Endothelial cell of umbilical vein (primary cell): ENCODE results near the gene RAB35. TPM values are rescaled to one million over a fixed set of nuclear protein-coding genes. Genes with fewer than 3 reads are reported as not detected.

Experiments
- BruUV-seq: library from RNA; stranded (reverse); fragments of 400-500 nt; replicated peaks from 2 replicates; lab custom pipeline; 2021; lab: Mats Ljungman, UMichigan
- CTCF ChIA-PET: fragments of 300-600, 350-600 bp; sonication (Branson Sonifier 250); formaldehyde crosslinking; loops from one replicate; lab custom pipeline; 2021; ENCODE audit warnings: antibody characterized with exemption, inconsistent platforms; lab: Charles Lee
- POLR2A ChIA-PET: fragments of 300-600, 350-600 bp; sonication (Branson Sonifier 250); formaldehyde crosslinking; loops from one replicate; lab custom pipeline; 2021; ENCODE audit warnings: antibody characterized with exemption, inconsistent platforms; lab: Charles Lee
- DNase-seq: peaks from one replicate; pipeline ENCODE4 v3.0.0-alpha.2; 2011; ENCODE audit warnings: low read depth, low spot score
- FAIRE-seq: peaks from 2 replicates; lab custom pipeline; 2011; peaks lifted over from hg19 to GRCh38; lab: Jason Lieb, UNC
- H2AFZ ChIP-seq: 2 replicates; pipeline ENCODE4 v1.6.0; 2012; ENCODE audit warnings: low read depth, low read length, control low read depth, inconsistent platforms
- H3K27ac ChIP-seq: 2 replicates; pipeline ENCODE4 v1.5.1; 2011; ENCODE audit warnings: low read depth, mild to moderate bottlenecking, control low read depth, low read length, moderate library complexity; ENCODE audit not compliant: insufficient read depth
- H3K27me3 ChIP-seq, 2 experiments: 2 replicates each; pipeline versions ENCODE4 v1.6.0 to v1.6.1; 2011; ENCODE audit warnings: low read length in 2 of 2, mixed read lengths in 1 of 2; ENCODE audit not compliant: control insufficient read depth in 2 of 2, insufficient read depth in 2 of 2
- H3K36me3 ChIP-seq, 2 experiments: 2 replicates in 1 of 2; 3 replicates in 1 of 2; pipeline ENCODE4 v1.5.1; 2011; ENCODE audit warnings: low read length in 2 of 2, mild to moderate bottlenecking in 1 of 2, moderate library complexity in 1 of 2; ENCODE audit not compliant: control insufficient read depth in 2 of 2, insufficient read depth in 2 of 2; ENCODE audit errors: extremely low read depth in 1 of 2
- H3K4me1 ChIP-seq: 3 replicates; pipeline ENCODE4 v1.5.1; 2011; ENCODE audit warnings: mild to moderate bottlenecking, low read length; ENCODE audit not compliant: control insufficient read depth, insufficient read depth; ENCODE audit errors: extremely low read depth
- H3K4me2 ChIP-seq: 2 replicates; pipeline ENCODE4 v1.6.1; 2011; ENCODE audit warnings: low read length, control low read depth, mixed read lengths; ENCODE audit not compliant: insufficient read depth
- H3K4me3 ChIP-seq, 3 experiments: fragments of 200-600 bp in 1 of 3; sonication (generic), shearing (Covaris generic) in 1 of 3; replicated peaks in 1 of 3; 2 replicates each; pipeline ENCODE4 v1.5.1; 2011 to 2016; ENCODE audit warnings: control low read depth in 3 of 3, low read length in 3 of 3, mild to moderate bottlenecking in 2 of 3, inconsistent platforms in 1 of 3, low read depth in 1 of 3, moderate library complexity in 1 of 3; ENCODE audit not compliant: insufficient read depth in 1 of 3
- H3K79me2 ChIP-seq: 2 replicates; pipeline ENCODE4 v1.6.0; 2012; ENCODE audit warnings: low read length, inconsistent platforms; ENCODE audit not compliant: control insufficient read depth, insufficient read depth
- H3K9ac ChIP-seq: replicated peaks from 2 replicates; pipeline ENCODE3; 2011; ENCODE audit warnings: low read length, control low read depth; ENCODE audit not compliant: insufficient read depth; ENCODE audit errors: extremely low read depth
- H3K9me1 ChIP-seq: replicated peaks from 3 replicates; pipeline ENCODE4 v1.6.0; 2011; ENCODE audit warnings: mild to moderate bottlenecking, low read length; ENCODE audit not compliant: control insufficient read depth, insufficient read depth; ENCODE audit errors: extremely low read depth
- H3K9me3 ChIP-seq: replicated peaks from 2 replicates; pipeline ENCODE4 v1.5.1; 2012; ENCODE audit warnings: low read length, inconsistent platforms; ENCODE audit not compliant: control insufficient read depth, insufficient read depth
- H4K20me1 ChIP-seq: replicated peaks from 2 replicates; pipeline ENCODE3; 2011; ENCODE audit warnings: mild to moderate bottlenecking, low read length; ENCODE audit not compliant: control insufficient read depth, insufficient read depth; ENCODE audit errors: extremely low read depth
- EZH2 ChIP-seq: IDR thresholded peaks from 2 replicates; pipeline ENCODE4 v1.6.1; 2012; ENCODE audit warnings: borderline replicate concordance, low read depth, mild to moderate bottlenecking, moderate library complexity, low read length, inconsistent platforms; ENCODE audit not compliant: severe bottlenecking
- FOS ChIP-seq: IDR thresholded peaks from 2 replicates; pipeline ENCODE4 v1.6.1; 2011; ENCODE audit warnings: mild to moderate bottlenecking, low read length, moderate library complexity, borderline replicate concordance; ENCODE audit not compliant: insufficient read depth
- GATA2 ChIP-seq: IDR thresholded peaks from 2 replicates; pipeline ENCODE4 v1.7.0; 2011; ENCODE audit warnings: low read depth, mild to moderate bottlenecking, moderate library complexity, mixed read lengths, low read length; ENCODE audit not compliant: insufficient read length, insufficient read depth
- JUN ChIP-seq: IDR thresholded peaks from 2 replicates; pipeline ENCODE4 v1.6.1; 2011; ENCODE audit warnings: borderline replicate concordance, low read depth; ENCODE audit not compliant: insufficient read length, insufficient read depth
- MYC ChIP-seq: IDR thresholded peaks from one replicate; pipeline ENCODE4 v1.6.1; 2011; ENCODE audit warnings: mild to moderate bottlenecking, low read depth, low read length
- POLR2A ChIP-seq: IDR thresholded peaks from 2 replicates; pipeline ENCODE4 v1.6.1; 2012; ENCODE audit warnings: low read depth, mild to moderate bottlenecking, control low read depth, low read length
- POLR2AphosphoS5 ChIP-seq: IDR thresholded peaks from 2 replicates; pipeline ENCODE4 v1.6.1; 2012; ENCODE audit warnings: low read depth, mild to moderate bottlenecking, control low read depth, low read length, moderate library complexity; ENCODE audit not compliant: insufficient read depth
- dilution Hi-C: fragments of 300-500 bp; cut with MboI; formaldehyde crosslinking; loops from one replicate; pipeline ENCODE4 v1.15.0; 2019; ENCODE audit warnings: low sequenced_read_pairs; ENCODE audit not compliant: extremely low pct_ligation_motif_present
- intact Hi-C: fragments of 100-400 bp; cut with micrococcal nuclease; formaldehyde crosslinking; loops from one replicate; pipeline ENCODE4 v1.10.0; 2022
- polyA plus RNA-seq, 4 experiments: library from polyadenylated mRNA; depleted of rRNA in 3 of 4; stranded (reverse) in 3 of 4; unstranded in 1 of 4; fragments of >200 nt; gene quantifications; 2 replicates each; pipeline versions ENCODE4 v1.2.1 to v1.2.3, GENCODE V29; 2011 to 2012; ENCODE audit warnings: missing spikeins in 1 of 4
- total RNA-seq: library from RNA; stranded (reverse); gene quantifications from 2 replicates; pipeline ENCODE4 v1.2.3, GENCODE V29; 2021
- TF ChIP-seq, protein P1 (sequence below): IDR thresholded peaks from 2 replicates; pipeline ENCODE4 v1.6.1; 2011; ENCODE audit not compliant: insufficient read depth, insufficient read length
- TF ChIP-seq, protein P2 (sequence below), 2 donors: IDR thresholded peaks; 1 replicate in 1 of 2; 2 replicates in 1 of 2; pipeline ENCODE4 v1.5.1; 2011; ENCODE audit warnings: low read length in 2 of 2, mild to moderate bottlenecking in 2 of 2, moderate library complexity in 2 of 2, control low read depth in 1 of 2, inconsistent platforms in 1 of 2, low read depth in 1 of 2; ENCODE audit not compliant: insufficient read depth in 1 of 2; ENCODE audit errors: extremely low read depth in 1 of 2

Gene RAB35
- total and polyA plus RNA-seq, 2 donors (not counting 3 experiments of a cell fraction or from before 2014, with no cell fraction given): 70.5 to 80.3 TPM

DNA sequence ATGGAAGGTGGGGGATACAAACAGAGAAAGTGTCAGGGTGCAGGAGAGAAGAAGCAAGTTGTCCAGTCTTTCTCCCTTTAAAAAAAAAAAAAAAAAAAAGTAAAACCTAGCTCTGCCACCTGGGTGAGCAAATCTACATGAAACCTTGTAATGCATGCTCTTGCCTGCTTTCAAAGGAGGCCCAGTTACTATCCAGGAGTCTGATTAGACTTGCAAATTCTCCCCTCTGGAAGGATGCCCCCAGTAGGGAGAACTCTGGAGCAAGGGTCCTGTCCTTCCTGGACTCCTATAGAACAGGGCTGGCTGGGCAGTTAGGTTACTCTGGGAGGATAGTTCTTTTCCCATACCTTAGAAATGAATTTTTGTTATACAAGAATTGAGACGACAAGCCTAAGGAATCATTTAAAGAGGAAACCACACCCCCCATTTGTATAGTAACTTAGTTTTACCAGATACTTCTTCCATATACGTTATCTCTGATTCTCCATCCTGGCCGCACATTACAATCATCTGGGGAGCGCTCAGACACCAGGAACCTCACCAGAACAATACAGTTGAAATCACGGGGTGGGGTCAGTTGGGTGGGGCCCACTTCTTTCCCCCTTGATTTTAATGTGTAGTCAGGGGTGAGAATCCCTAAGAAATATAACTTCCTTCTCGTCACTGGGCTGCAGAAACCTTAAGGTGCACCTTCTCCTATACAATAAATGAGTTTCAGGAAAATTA is 30.5 kb downstream of the RAB35 start:
- H3K4me3 ChIP-seq: no peak overlapping the region
- H3K9ac ChIP-seq: peak overlapping the region; percentile 46
- no peaks in the 10 kb centered on the region for H3K9me1 ChIP-seq
- CTCF ChIA-PET: interaction anchor here (1.0 to 1.4 kb wide), 8 partner anchors 11 to 424 kb away, joined by 3 to 10 read pairs (median 4); partner anchors contain the start of genes RAB35 and RPLP0
- H3K9me3 ChIP-seq: no peaks in the 10 kb centered on the region
- no peaks in the 10 kb centered on the region for H3K36me3 ChIP-seq
- H4K20me1 ChIP-seq: no peaks in the 10 kb centered on the region
- no peaks in the 10 kb centered on the region for H3K27me3 ChIP-seq
- peak overlapping the region; percentile 74 for H3K4me2 ChIP-seq
- no peak for TF ChIP-seq POLR2AphosphoS5
- no peak for TF ChIP-seq JUN
- H3K79me2 ChIP-seq: no peaks in the 10 kb centered on the region
- H2AFZ ChIP-seq: peak overlapping the region; percentile 75
- no peak for FAIRE-seq
- dilution Hi-C loops (no loop called here), intact Hi-C loops (loop anchor here (2.0 kb wide), 2 partner anchors 147 to 209 kb away; partner anchors contain the start of gene CIT)
- H3K27ac ChIP-seq: no peak overlapping the region
- DNase-seq: no peak
- peaks cover 6% of the 10 kb centered on the region for H3K4me1 ChIP-seq
- BruUV-seq: no TSS peak
- POLR2A ChIA-PET: interaction anchor here (0.7 kb wide), 1 partner anchor 115 kb away, joined by 3 read pairs; the partner anchor contains the start of gene RPLP0

DNA sequence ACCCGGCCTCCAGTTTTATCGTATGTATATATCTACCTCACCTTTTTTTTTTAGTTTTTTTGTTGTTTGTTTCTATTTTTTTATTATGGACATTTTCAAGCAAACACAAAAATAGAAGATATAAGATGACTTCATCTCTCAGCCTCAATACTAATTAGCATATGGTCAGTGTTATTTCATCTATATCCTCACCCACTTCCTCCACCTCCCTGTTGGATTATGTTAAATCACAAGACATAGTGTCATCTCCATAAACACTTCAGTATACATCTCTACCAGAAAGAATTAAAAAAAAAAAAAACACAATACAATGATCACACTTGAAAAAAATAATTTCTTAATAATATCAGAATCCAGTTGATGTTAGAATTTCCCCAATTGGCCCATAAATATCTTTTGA is 34.9 kb downstream of the RAB35 start:
- FAIRE-seq: no peak
- intact Hi-C loops: no loop called here
- peaks cover under 1% of the 10 kb centered on the region for H3K4me1 ChIP-seq
- H3K9me1 ChIP-seq: no peaks in the 10 kb centered on the region
- TF ChIP-seq EZH2: no peak
- TF ChIP-seq, protein P1, sequence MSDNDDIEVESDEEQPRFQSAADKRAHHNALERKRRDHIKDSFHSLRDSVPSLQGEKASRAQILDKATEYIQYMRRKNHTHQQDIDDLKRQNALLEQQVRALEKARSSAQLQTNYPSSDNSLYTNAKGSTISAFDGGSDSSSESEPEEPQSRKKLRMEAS: no peak
- no peak for TF ChIP-seq POLR2A
- TF ChIP-seq, protein P2, sequence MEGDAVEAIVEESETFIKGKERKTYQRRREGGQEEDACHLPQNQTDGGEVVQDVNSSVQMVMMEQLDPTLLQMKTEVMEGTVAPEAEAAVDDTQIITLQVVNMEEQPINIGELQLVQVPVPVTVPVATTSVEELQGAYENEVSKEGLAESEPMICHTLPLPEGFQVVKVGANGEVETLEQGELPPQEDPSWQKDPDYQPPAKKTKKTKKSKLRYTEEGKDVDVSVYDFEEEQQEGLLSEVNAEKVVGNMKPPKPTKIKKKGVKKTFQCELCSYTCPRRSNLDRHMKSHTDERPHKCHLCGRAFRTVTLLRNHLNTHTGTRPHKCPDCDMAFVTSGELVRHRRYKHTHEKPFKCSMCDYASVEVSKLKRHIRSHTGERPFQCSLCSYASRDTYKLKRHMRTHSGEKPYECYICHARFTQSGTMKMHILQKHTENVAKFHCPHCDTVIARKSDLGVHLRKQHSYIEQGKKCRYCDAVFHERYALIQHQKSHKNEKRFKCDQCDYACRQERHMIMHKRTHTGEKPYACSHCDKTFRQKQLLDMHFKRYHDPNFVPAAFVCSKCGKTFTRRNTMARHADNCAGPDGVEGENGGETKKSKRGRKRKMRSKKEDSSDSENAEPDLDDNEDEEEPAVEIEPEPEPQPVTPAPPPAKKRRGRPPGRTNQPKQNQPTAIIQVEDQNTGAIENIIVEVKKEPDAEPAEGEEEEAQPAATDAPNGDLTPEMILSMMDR (IDR thresholded peaks at IDR 0.05; ENCODE audit: extremely low read depth in 1 of 2, insufficient read depth in 1 of 2, low read depth in 1 of 2, low read length in 2 of 2): no peak
- no peak for TF ChIP-seq POLR2AphosphoS5
- TF ChIP-seq JUN: no peak
- TF ChIP-seq GATA2: no peak
- TF ChIP-seq FOS: no peak
- no peak for TF ChIP-seq MYC
- H3K36me3 ChIP-seq: no peaks in the 10 kb centered on the region
- DNase-seq: no peak
- dilution Hi-C loops: no loop called here
- no peaks in the 10 kb centered on the region for H3K9me3 ChIP-seq
- BruUV-seq: no TSS peak
- no peaks in the 10 kb centered on the region for H3K79me2 ChIP-seq
- H2AFZ ChIP-seq: no peak overlapping the region
- no peaks in the 10 kb centered on the region for H4K20me1 ChIP-seq
- ChIA-PET POLR2A (no interaction called here), CTCF (no interaction called here)
- H3K4me2 ChIP-seq: no peak overlapping the region
- H3K4me3 ChIP-seq: no peak overlapping the region
- no peak overlapping the region for H3K9ac ChIP-seq
- peaks cover 0 to 3% of the 10 kb centered on the region in 2 experiments for H3K27me3 ChIP-seq
- H3K27ac ChIP-seq: no peak overlapping the region
